Measurements from ENCODE around the gene PDE4C.

The PDE4C gene

DNA sequence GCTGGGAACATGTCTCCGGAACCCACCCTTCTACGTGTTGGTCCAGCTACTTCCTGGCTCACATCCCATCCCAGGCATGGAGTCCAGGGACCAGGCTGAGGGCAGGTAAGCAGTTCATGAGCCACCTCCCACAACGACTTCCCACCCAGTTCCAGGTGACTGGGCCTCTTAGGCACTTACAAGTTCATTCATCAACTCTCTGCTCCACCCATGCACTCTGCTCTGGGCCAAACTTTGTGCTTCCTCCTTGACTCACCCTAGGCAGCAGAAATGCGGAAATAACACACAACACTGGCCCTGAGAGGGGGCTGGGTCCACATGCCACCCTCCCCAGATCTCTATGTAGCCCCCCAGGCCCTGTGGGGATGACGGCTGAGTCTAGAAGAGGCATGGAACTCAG, 27.5 kb upstream of the PDE4C start:
- no peak for DNase-seq

DNA sequence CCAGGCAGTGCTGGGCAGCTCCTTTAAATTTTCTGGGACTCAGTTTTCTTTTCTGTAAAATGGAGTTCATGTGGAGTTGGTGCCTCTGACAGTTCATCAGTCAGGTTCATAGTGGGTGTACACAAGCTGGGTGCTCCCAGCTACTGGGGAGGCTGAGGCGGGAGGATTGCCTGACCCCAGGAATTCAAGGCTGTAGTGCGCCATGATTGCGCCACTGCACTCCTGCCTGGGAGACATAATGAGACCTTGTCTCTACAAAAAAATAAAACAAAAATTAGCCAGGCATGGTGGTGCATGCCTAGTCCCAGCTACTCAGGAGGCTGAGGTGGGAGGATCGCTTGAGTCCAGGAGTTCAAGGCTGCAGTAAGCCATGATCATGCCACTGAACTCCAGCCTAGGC, 26.9 kb upstream of the PDE4C start:
- DNase-seq = no peak

DNA sequence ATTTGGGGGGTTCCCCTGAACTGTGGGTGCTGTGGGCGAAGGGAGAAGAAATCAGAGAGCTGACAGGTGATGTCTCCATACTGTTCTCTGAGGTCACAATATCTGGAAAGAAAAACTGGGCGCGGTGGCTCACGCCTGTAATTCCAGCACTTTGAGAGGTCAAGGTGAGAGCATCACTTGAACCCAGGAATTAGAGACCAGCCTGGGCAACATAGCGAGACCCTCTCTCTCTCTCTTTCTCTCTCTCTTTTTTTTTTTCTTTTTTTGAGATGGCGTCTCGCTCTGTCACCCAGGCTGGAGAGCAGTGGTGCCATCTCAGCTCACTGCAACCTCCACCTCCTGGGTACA, 26.1 kb upstream of the PDE4C start:
- no peak for DNase-seq

DNA sequence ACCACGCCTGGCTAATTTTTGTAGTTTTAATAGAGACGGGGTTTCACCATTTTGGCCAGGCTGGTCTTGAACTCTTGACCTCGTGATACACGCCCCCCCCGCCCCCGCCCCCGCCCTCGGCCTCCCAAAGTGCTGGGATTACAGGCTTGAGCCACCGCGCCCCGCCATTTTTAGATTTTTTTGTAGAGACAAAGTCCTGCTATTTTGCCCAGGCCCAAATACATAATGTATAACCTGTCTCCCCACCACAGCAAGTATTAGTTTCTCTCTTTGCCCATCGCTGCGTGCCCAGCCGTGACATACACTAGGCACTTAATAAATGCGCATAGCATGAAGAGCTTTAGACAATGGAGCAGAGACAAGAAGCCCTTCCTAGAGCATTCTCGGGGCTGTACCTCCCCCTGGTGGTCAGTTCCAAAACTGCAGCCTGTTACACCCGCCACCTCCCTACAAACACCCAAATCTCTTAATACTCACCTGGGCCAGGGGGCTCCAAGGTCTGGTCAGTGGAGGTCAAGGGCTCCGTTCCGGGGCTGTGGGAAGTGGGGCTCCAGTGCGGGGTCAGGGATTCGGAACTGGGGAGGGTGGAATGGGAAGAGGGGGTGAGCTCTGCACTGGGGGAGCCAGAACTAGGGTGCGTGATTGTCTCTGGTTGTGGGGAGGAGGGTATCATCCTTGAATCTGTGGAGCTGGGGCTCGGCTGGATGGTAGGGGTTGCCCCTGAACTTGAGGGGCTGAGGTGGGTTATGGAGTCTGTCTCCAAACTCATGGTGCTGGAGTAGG, 25.5 kb upstream of the PDE4C start:
- DNase-seq = peak; percentile 13

DNA sequence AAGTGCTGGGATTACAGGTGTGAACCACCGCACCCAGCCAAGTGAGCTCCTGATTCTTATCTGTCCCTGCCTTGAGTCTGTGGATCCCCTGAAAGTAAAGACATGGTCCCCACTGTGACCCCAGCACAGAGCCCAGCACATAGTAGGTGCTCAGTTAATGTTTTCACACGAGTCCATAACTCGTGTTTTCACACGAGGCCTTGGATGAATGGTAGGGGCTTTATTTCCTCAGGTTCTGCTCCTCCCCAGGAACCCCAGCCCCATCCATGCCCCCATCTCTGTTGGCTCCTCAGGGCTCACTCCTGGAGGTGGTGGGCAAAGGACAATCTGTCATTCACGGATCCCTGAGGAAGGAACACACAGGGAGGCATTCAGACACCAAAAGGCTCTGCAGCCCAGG, 23.6 kb upstream of the PDE4C start:
- DNase-seq = no peak

DNA sequence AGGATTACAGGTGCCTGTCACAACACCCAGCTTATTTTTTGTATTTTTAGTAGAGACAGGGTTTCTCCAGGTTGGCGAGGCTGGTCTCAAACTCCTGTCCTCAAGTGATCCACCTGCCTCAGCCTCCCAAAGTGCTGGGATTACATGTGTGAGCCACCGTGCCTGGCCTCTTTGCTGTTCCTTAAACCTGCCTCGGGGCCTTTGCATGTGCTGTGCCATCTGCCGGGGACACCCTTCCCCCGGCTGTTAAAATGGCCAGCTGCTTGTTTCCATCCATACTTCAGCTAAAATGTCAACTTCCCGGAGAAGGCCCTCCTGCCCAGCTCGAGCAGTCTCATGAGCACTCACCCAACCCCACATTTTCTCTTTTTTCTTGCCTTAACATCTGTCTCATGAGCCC, 19.1 kb upstream of the PDE4C start:
- DNase-seq = no peak

DNA sequence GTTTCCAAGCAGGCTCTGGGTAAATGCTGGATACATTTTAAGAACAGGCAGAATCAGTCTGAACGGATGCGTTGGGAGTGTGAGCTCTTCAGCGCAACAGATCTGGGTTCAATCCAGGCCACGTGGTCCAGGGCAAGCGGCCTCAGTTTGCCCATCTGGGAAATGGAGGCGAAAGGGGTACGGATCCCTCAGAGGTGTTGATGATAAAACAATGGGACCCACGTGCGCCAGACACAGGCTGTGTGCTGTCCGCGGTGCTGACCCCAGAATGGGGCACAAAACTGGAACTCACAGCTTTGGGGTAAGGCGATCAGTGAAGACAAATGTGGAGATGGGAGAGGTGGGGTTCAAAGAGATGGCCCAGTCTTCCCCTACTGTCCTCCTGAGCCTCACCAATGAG, 13.1 kb upstream of the PDE4C start:
- no peak for DNase-seq

DNA sequence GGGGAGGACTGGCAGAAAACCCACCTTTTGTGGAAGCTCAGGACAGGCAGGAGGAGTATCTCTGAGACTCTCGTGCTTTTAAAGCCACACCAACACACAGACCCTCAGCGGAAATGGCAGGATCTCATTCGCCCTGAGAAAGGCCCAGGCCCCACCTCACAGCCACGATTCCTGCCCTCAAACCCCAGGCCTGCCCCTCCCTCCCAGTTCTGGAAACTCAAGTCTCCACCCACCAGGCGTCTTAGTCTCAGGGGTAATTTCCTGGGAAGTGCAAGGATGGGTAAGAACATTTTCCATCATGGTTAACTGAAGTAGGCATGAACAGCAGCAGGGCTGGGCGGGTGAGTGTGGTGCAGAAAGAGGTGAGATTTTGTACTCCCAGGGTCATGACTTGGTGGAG, 8.0 kb upstream of the PDE4C start:
- no peak for DNase-seq

DNA sequence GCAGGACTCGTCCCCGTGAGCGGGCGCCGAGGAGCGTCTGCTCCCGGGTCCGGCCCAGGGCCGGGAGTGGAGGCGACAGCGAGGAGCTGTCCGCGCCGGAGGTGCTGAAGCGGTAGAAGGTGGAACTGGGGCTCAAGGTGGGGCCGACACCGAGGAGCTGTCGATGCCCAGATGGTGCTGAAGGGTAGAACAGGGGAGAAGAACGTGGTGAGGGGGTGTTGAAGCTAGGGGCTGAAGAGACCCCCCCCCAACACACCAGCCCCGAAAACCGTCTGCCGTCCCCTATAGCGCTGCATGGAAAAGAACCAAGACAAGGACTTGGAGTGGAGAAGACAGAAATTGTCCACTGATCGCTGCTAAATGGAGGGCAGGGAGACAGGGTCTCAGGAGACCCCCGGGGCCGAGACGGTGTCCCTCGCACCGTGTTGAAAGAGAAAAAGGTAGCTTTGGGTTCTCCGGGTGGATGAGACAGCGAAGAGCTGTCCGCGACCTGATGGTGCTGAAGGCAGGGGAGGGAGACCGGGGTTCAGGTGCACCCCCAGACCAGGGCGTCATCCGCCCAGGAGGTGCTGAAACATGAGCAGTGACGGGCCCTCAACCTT, 7.1 kb upstream of the PDE4C start:
- DNase-seq = no peak

DNA sequence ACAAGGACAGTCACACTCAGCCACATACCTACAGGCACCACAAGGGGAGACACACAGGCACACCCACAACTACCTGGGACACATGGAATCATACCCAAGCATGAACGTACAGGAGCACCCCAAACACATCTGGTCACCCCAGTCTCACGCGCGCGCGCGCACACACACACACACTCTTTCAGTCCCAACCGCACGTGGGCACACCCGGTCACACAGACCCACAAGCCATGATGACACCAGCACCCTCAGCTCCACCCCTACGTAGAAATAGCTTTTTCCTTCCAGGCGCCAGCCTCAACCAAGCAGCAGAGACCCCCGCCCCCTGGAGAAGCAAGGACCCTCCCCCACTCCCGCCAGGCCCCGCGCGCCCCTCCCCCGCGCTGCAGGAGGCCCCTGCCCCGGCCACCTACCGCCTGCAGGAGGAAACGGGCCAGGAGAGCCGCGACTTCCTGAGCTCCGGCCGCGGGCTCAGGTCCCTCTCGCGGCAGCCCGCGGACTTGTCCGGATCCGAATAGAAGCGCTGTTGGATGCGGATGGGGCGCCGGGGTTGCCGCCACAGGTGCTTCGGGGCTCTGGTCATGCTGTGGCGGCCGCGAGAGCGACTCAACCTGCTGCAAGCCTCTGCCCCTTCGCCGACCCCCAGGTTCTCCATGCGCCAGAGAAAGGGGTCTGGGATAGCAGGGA, 6.4 kb upstream of the PDE4C start:
- DNase-seq = no peak

DNA sequence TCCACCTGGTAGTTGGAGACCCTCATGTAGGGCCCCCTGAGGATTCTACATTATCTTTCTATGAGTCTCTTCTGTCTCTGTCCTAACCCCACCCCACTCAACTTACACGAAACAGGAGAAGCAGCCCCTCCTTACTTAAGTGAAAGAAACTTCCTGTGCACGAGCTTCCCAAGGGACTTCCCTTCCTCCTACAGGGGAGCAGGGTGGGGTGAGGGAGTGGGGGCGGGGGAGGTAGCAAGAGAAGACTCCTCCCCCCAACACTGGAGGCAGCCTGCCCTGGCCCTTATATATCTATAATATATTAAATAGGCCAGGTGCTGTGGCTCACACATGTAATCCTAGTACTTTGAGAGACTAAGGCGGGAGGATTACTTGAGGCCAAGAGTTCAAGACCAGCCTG, 5.5 kb upstream of the PDE4C start:
- DNase-seq = no peak

DNA sequence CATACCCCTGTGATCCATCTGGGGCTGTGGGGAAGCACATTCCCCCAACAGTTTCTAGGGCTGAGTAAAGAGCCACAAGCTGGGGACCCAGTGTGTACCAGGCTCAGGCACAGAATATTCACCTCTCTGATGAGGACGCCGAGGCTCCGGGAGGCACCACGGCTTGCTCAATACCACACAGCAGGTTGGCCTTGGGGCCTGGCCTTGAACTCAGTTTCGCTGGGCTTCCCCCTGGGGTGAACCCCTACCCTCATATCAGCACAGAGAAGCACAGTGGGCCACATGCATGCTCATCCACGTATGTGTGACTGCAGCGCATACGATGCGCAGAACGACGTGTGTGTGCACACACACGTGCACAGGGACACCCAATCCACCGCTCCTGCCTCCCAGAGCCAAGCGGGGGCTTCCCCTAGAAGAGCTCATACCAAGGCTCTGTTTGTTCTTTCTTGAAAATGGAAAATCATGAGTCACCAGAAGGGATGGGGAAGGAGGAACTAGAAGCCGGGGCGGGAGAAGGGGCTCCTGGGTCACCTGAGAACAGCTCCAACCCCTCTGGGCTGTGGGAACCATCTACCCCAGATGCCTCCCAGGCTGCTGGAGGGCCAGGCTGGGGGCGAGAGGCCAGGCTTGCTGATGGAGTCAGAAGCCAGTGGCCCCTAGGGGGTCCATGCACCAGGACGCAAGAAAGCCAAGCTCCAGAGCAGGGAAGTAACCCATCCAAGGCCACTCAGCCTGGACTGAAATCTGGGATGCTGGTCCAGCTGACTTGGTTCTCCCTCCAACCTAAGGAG, 4.9 kb upstream of the PDE4C start:
- DNase-seq = no peak

DNA sequence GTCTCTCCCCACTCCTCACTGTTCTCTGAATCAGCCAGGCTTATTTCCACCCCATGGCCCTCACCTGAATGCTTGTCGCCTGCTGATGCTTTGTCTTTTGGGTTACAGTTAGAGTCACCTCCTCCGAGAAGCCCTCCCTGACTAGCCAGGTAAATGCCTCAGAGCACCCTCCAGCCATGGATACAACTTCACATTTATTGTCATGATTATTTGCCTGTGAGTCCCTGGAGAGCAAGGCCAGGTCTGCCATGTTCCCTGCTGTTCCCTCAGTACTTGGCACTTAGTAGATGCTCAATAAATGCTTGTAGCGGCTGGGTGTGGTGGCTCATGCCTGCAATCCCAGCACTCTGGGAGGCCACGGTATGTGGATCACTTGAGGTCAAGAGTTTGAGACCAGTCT, 3.7 kb upstream of the PDE4C start:
- no peak for DNase-seq

DNA sequence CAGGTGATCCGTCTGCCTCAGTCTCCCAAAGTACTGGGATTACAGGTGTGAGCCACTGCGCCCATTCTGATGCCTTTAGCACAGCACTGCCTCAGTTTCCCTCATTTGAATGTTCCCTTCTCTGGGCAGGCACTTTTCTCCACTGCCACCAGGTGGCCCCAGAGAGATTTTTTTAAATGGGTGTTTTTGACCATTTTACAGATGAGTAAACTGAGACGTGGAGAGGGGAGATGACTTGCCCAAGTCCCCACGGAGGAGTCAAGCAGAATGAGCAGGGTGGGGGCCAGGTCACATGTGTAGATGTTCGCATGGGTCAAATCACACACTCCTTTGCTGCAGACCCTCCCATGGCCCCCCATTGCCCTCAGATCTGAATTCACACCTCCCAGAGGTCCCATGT, 3.2 kb upstream of the PDE4C start:
- no peak for DNase-seq

DNA sequence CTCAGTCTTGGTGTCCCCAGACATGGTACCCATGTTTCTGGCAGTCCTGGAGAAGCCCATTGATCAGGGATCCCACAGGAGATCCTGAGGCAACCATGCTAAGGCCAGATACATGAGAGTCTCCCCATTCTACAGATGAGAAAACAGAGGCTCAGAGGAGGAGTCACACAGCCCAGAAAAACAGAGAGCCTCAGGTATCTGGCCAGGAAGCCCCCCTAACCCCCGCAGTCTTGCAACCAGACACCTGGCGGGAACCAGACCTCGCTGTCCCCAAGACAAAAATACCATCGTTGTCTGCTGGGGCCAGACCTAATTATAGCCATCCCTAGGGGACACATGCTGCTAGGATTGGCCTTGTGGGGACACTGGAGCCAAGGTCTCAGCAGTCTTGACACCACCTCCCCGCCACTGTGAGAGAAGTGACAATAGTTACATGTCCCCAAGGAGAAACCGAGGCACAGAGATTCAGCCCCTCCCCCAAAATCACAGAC, 1.6 kb upstream of the PDE4C start:
- no peak for DNase-seq

DNA sequence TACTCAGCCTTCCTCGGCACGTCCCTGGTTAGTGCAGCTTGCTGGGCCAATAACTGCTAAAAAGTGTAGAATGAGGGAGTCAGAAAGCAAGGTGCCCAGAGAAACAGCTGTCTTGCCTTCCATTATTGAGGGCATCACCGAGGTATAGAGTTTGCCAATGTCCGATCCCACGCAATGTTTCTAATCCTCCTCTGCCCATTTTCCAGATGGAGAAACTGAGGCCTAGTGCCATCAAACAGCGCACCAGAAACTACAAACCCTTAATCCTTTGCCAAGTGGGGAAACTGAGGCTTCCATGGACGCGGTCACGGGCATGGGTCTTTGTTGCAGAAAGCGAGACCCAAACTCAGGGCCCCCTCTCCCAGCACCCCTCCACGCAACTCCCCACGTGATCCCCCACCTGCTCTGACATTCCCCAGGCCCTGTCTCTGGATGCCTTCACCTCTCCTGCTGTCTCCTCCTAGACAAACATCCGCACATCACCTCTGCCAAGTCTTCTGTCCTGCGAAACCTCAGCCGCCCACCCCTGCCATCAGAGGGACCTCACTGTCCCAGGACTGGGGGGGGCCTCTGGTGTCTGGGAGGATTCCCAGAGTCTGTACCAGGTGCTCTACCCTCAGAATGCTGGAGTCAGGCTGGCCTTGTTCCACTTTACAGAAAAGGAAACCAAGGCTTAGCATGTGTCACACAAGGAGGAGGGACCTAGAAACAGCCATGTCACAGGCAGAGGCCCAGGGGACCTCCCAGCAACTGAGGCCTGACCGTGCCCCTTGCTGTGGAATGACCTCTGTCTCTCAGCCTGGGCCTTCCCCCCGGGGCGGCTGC, 930 bp upstream of the PDE4C start:
- DNase-seq = no peak

DNA sequence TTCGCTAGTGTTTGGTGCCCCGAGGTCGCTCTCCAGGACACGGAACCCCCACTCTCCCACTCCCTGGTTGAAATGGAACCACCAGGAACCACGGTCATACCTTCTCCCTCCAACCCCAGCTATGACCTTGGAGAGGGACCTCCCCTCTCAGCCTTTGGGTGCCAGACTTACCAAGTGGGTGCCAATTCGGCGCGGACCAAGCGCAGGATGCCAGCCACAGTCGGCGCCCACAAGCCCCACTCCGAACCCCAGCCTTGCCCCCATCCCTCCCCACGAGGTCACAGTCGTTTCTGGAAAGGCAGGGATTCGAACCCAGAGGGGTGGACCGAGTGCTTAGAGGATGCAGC, 910 bp downstream of the PDE4C start:
- no peak for DNase-seq

DNA sequence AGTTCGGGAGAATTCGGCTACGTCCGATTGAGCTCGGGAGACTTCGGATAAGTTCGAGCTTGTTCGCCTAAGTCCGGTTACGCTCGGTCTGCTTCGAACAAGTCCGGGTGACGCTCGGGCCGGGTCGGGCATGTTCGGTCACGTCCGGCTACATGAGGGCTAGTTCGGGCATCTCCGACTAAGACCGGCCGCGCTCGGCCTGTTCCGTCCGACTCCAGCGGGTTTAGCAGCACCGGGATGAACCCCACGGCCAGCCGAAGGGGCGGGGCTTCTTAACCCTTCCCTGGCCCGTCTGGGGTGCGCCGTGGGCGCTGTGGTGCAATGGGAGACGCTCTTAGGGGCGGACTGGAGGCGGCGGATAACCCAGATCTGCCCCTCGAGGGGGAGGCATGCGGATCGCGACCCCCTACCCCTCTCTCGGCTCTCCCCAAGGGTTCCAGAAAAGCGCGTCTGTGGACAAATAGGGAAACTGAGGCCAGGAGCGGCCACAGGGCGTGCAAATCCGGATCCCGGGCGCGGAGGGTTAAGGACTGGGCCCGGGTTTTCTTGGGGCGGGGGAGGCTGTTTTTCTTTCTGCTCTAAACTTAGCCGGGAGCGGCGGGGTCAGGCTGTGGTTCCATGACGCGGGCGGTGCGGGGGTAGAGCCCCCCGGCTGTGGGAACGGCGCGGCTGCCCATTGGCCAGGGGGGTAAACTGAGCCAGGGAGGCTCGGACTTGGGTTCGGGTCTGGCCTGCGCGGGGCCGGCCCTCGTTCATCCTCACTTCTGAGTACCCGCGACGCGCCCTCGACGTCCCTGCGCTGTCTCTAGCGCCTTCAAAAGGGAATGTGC, 1.5 kb downstream of the PDE4C start:
- no peak for DNase-seq

DNA sequence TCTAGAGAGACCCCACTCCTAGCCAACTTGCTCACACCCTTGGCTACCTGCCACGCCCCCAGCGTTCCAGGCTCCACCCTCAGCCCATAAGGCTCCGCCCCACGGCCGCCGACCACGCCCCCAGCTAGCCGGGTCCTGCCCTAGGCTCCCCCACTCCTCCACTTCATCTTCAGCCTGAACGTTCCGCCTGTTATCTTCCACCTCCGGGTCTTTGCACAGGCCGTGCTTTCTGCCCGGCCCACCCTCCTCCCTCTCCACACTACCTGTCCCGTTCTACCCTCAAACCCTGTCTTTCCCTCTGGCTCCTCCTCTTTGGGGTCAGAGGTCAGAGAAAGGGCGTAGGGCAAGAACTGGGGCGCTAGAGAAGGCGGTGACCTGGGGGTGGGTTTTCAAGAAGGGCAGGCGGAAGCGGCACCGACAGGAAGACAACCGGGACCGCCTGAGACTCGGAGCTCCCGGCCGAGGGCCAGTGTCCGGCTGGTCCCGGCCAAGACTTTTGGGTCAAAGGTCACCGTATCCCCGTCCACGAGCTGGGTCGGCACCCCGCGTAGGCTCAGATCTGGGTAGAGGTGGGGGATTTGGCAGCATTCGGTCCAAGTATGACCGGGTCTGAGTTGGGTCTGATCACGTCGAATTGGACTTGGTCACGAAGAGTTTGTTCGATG, 2.2 kb downstream of the PDE4C start:
- DNase-seq = no peak

DNA sequence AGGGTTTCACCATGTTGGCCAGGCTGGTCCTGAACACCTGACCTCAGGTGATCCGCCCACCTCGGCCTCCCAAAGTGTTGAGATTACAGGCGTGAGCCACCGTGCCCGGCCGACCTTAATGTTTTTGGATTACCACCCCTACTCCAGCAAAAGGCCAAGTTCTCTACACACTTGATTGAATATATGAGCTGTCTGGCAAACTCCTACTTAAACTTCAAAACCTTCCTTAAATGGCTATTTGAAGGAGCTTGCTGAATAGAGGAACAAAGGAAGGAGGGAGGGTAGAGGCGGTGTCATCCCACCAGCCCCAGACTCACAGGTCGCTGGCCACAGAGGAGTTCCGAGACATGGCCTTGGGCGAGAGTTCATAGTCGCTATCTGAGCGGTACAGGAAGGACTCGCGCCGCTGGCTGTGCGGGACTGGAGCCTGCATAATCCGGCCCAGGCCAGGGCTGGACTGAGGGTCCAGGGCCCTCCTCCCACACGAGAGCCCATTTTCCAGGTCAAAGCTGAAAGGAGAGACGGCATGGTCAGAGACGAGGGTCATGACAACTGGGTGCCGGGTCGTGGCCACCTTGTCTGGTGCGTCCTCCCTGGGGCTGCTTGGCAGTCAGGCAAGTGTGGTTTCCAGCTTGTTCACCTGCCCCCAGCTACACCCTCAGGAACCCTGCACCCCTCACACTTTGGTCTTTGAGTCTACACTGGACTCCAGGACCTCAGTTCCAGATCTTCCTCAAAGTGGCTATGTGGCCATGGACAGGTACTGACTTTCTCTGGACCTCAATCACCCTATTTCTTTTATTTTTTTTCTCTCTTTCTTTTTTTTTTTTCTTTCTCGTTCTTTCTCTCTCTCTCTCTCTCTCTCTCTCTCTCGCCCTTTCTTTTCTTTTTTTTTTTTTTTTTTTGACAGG, 4.2 kb downstream of the PDE4C start:
- no peak for DNase-seq

Data from GF-D8 (cell line).